ENCODE data around the gene STX19. TPM values are rescaled to one million over a fixed set of nuclear protein-coding genes. Genes with fewer than 3 reads are reported as not detected.

STX19 gene
- total RNA-seq, 2 experiments from 2014 or later: not detected

DNA sequence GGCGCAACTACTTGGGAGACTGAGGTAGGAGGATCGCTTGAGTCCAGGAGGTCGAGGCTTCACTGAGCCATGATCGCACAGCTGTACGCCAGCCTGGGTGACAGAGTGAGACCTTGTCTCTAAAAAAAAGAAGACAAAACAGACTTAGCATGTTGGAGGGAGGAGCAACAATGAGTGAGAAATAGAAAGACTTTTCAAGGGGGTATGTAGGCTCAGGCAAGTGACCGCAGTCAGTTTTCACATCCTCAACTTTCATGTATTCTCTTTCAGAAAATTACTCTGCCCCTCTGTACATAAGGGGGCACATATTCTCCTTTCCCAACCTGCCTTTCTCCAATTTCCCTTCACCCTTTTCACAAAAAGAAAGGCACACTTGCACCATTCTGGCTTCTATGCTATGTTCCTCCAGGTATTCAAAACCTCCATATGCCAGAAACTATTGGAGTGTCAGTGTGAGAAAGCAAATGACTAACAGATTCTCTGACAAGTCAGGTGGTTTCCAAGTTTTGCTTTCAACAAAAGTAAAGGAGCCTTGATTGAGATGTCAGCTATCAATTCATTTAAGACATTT lies 42.0 kb upstream of the STX19 start:
- H3K4me1 ChIP-seq (ENCODE audit: insufficient read depth, low read length): no peaks in the 10 kb centered on the region
- CTCF ChIA-PET: interaction anchor here (1.1 to 1.6 kb wide), 3 partner anchors 10 to 66 kb away, joined by 3 read pairs; no protein-coding TSS in a partner anchor
- Mint-ChIP-seq H3K36me3 (ENCODE audit: low read depth) (peaks cover 90% of the 10 kb centered on the region), H3K4me3 (no peak overlapping the region), H3K4me1 (ENCODE audit: low read depth) (peaks cover 85% of the 10 kb centered on the region), H3K27me3 (no peaks in the 10 kb centered on the region), H3K27ac (no peak overlapping the region), H3K9me3 (no peaks in the 10 kb centered on the region)
- H3K27me3 ChIP-seq (ENCODE audit: control insufficient read depth in 1 of 2, insufficient read depth in 2 of 2, low read length in 2 of 2): no peaks in the 10 kb centered on the region
- no peak for TF ChIP-seq CTCF (IDR thresholded peaks at IDR 0.05)
- H3K9me3 ChIP-seq (ENCODE audit: control insufficient read depth in 1 of 2, insufficient read depth in 1 of 2, low read length in 2 of 2): no peaks in the 10 kb centered on the region
- no peak overlapping the region for H3K27ac ChIP-seq (ENCODE audit: low read depth in 1 of 2, low read length in 2 of 2)
- H3K4me3 ChIP-seq (ENCODE audit: low read length): no peak overlapping the region
- DNase-seq (no peak), ATAC-seq (ENCODE audit: poor library complexity) (no peak)
- intact Hi-C loops (cut with DNase I, micrococcal nuclease): no loop called here
- POLR2A ChIA-PET: interaction anchor here (1.1 to 2.0 kb wide), 2 partner anchors 8 to 91 kb away, joined by 4 to 11 read pairs; partner anchors contain the start of genes ARL13B, DHFR2 and NSUN3
- H3K36me3 ChIP-seq (ENCODE audit: insufficient read depth, low read length): peaks cover 34% of the 10 kb centered on the region

DNA sequence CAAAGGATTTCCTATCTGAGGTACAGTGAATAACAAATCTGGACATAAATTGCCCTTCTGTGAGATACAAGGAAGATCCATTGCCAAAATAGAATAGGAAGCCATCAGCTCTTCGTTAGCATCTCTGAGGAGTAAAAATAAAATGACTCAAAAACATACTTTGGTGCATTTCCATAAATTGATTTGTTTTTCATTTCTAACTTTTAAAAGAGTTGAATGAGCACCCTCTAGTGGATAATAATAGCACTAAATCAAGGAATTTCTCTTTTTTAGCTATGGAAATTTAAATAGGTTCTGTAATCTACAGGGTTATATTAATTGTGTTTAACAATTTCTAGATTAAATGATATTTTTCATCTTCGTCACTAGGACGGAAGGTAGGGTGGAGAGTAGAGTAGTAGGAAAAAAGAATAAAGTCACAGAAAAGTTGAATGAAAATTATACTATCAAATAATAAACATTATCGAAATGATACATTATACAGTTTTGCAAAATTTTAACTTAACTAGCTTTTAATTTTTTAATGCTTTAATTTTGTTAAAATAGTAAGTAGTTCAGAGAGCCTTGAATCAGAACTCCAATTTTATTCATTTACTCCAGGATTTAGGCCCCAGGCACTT lies 40.9 kb upstream of the STX19 start:
- Histone ChIP-seq H3K27me3 (ENCODE audit: control insufficient read depth in 1 of 2, insufficient read depth in 2 of 2, low read length in 2 of 2) (no peaks in the 10 kb centered on the region), H3K9me3 (ENCODE audit: control insufficient read depth in 1 of 2, insufficient read depth in 1 of 2, low read length in 2 of 2) (no peaks in the 10 kb centered on the region), H3K4me3 (ENCODE audit: low read length) (no peak overlapping the region), H3K36me3 (ENCODE audit: insufficient read depth, low read length) (peaks cover 32% of the 10 kb centered on the region), H3K4me1 (ENCODE audit: insufficient read depth, low read length) (peaks cover 3% of the 10 kb centered on the region), H3K27ac (ENCODE audit: low read depth in 1 of 2, low read length in 2 of 2) (no peak overlapping the region)
- Mint-ChIP-seq H3K4me3 (peak overlapping the region; percentile 17), H3K9me3 (no peaks in the 10 kb centered on the region), H3K27me3 (no peaks in the 10 kb centered on the region), H3K27ac (peak overlapping the region; percentile 29), H3K4me1 (ENCODE audit: low read depth) (peaks cover 85% of the 10 kb centered on the region), H3K36me3 (ENCODE audit: low read depth) (peaks cover 88% of the 10 kb centered on the region)
- peak; percentile 70 for TF ChIP-seq CTCF (IDR thresholded peaks at IDR 0.05)
- DNase-seq (peak in 2 of 14 experiments; percentile 29 to 47), ATAC-seq (ENCODE audit: poor library complexity) (peak; percentile 43)
- intact Hi-C loops (cut with DNase I, micrococcal nuclease): loop anchor here (1.0 kb wide), 2 partner anchors 65 to 66 kb away; no protein-coding TSS in a partner anchor
- ChIA-PET CTCF (interaction anchor here (1.0 to 1.6 kb wide), 9 partner anchors 9 to 96 kb away, joined by 3 to 7 read pairs (median 3); partner anchors contain the start of genes ARL13B, PROS1 and STX19), POLR2A (interaction anchor here (1.1 kb wide), 1 partner anchor 90 kb away, joined by 4 read pairs; the partner anchor contains the start of gene ARL13B)

GRCh38 chr3:94066506-94067500 lies 38.4 kb upstream of the STX19 start:
- Mint-ChIP-seq H3K9me3 (no peaks in the 10 kb centered on the region), H3K27me3 (no peaks in the 10 kb centered on the region), H3K36me3 (ENCODE audit: low read depth) (peaks cover 85% of the 10 kb centered on the region), H3K4me3 (peak overlapping the region; percentile 40), H3K4me1 (ENCODE audit: low read depth) (peaks cover 87% of the 10 kb centered on the region), H3K27ac (peak overlapping the region; percentile 62)
- Histone ChIP-seq H3K4me3 (ENCODE audit: low read length) (no peak overlapping the region), H3K27ac (ENCODE audit: low read depth in 1 of 2, low read length in 2 of 2) (no peak overlapping the region), H3K4me1 (ENCODE audit: insufficient read depth, low read length) (peaks cover 12% of the 10 kb centered on the region), H3K27me3 (ENCODE audit: control insufficient read depth in 1 of 2, insufficient read depth in 2 of 2, low read length in 2 of 2) (no peaks in the 10 kb centered on the region), H3K36me3 (ENCODE audit: insufficient read depth, low read length) (peaks cover 24% of the 10 kb centered on the region), H3K9me3 (ENCODE audit: control insufficient read depth in 1 of 2, insufficient read depth in 1 of 2, low read length in 2 of 2) (no peaks in the 10 kb centered on the region)
- ChIA-PET CTCF (no interaction called here), POLR2A (no interaction called here)
- intact Hi-C loops (cut with DNase I, micrococcal nuclease): loop anchor here in 1 of 2 experiments (1.0 kb wide), 1 partner anchor 61 kb away; no protein-coding TSS in a partner anchor
- DNase-seq (no peak), ATAC-seq (ENCODE audit: poor library complexity) (no peak)
- no peak for TF ChIP-seq CTCF (IDR thresholded peaks at IDR 0.05)

Data from CD4-positive, alpha-beta T cell (primary cell).